NCI-H146 (cell line): ENCODE data around the gene CLPTM1.

Experiments
- DNase-seq: peaks from one replicate; lab custom pipeline; 2025; lab: John Stamatoyannopoulos, UW

Gene CLPTM1

GRCh38 chr19:45011959-45012358 is 56.8 kb downstream of the CLPTM1 start:
- DNase-seq = no peak

GRCh38 chr19:45016388-45017314 is 61.5 kb downstream of the CLPTM1 start:
- peak; percentile 57 for DNase-seq

GRCh38 chr19:45019187-45019586 is 64.0 kb downstream of the CLPTM1 start:
- DNase-seq = no peak

- no peak for DNase-seq
Measured at GRCh38 chr19:45020071-45020470, 64.9 kb downstream of the CLPTM1 start.

GRCh38 chr19:45021971-45022370 is 66.8 kb downstream of the CLPTM1 start:
- DNase-seq = no peak

- no peak for DNase-seq
Measured at GRCh38 chr19:45023048-45023447, 67.9 kb downstream of the CLPTM1 start.

- no peak for DNase-seq
Measured at GRCh38 chr19:45025264-45025663, 70.1 kb downstream of the CLPTM1 start.

GRCh38 chr19:45027371-45027770 is 72.2 kb downstream of the CLPTM1 start:
- no peak for DNase-seq

- DNase-seq = no peak
Measured at GRCh38 chr19:45030825-45031224, 75.6 kb downstream of the CLPTM1 start.

- DNase-seq = no peak
Measured at GRCh38 chr19:45032421-45032820, 77.2 kb downstream of the CLPTM1 start.

- no peak for DNase-seq
Measured at GRCh38 chr19:45035755-45036154, 80.6 kb downstream of the CLPTM1 start.

GRCh38 chr19:45037393-45038169 is 82.4 kb downstream of the CLPTM1 start:
- DNase-seq = no peak

- peak; percentile 88 for DNase-seq
Measured at GRCh38 chr19:45038931-45039893, 84.0 kb downstream of the CLPTM1 start, which contains the start of gene CLASRP. CLASRP (plus strand) TSS chr19:45039045; CDS start chr19:45040213, 1,168 bp downstream.

GRCh38 chr19:45040059-45040771 is 85.0 kb downstream of the CLPTM1 start:
- no peak for DNase-seq

GRCh38 chr19:45041125-45041524 is 85.9 kb downstream of the CLPTM1 start:
- no peak for DNase-seq
